ENCODE measurements around the gene PRMT7.

DNA sequence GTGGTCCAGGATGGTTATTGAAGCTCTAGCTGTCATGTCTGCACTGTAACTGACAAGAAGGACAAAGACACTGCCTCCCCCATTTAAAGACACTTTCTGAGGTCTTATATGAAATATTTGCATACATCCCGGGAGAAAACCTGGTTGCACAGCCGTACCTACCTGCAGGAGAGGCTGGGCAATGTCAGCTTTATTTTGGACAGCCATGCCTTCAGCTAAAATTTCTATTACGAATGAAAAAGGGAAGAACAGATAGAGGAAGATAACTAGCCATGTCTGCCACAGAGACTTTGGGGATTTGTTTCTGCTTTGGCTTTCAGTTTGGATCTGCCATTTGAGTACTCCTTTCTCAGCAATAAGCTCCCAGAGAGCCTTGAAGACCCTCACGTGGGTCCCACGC is 27.5 kb upstream of the PRMT7 start:
- TF ChIP-seq, protein P1, sequence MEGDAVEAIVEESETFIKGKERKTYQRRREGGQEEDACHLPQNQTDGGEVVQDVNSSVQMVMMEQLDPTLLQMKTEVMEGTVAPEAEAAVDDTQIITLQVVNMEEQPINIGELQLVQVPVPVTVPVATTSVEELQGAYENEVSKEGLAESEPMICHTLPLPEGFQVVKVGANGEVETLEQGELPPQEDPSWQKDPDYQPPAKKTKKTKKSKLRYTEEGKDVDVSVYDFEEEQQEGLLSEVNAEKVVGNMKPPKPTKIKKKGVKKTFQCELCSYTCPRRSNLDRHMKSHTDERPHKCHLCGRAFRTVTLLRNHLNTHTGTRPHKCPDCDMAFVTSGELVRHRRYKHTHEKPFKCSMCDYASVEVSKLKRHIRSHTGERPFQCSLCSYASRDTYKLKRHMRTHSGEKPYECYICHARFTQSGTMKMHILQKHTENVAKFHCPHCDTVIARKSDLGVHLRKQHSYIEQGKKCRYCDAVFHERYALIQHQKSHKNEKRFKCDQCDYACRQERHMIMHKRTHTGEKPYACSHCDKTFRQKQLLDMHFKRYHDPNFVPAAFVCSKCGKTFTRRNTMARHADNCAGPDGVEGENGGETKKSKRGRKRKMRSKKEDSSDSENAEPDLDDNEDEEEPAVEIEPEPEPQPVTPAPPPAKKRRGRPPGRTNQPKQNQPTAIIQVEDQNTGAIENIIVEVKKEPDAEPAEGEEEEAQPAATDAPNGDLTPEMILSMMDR (IDR thresholded peaks at IDR 0.05), result no peak
- no peak for TF ChIP-seq POLR2AphosphoS5 (IDR thresholded peaks at IDR 0.05)
- TF ChIP-seq POLR2A (IDR thresholded peaks at IDR 0.05), result no peak

Data from upper lobe of left lung (tissue), 4 donors.